Adrenal gland (tissue), 5 donors: ENCODE data around the gene RASSF10.

ENCODE experiments used
- POLR2A ChIP-seq, 2 donors: fragments of 450-650 bp; IDR thresholded peaks; one replicate each; pipeline ENCODE4 v1.6.1; 2017; ENCODE audit warnings: antibody characterized with exemption in 2 of 2, mild to moderate bottlenecking in 2 of 2, moderate library complexity in 1 of 2
- TF ChIP-seq, protein P1 (sequence below), 6 experiments: fragments of 450-650 bp in 4 of 6; fragments of 200-600 bp in 2 of 6; sonication (generic) in 1 of 6; IDR thresholded peaks; 1 replicate in 5 of 6; 2 replicates in 1 of 6; pipeline versions ENCODE4 v1.5.1 to v1.8.0; 2016 to 2021; ENCODE audit warnings: antibody characterized with exemption in 6 of 6, mild to moderate bottlenecking in 2 of 6, moderate library complexity in 1 of 6
- donor health status: DM: no; HTN: no; CAD: no.

DNA sequence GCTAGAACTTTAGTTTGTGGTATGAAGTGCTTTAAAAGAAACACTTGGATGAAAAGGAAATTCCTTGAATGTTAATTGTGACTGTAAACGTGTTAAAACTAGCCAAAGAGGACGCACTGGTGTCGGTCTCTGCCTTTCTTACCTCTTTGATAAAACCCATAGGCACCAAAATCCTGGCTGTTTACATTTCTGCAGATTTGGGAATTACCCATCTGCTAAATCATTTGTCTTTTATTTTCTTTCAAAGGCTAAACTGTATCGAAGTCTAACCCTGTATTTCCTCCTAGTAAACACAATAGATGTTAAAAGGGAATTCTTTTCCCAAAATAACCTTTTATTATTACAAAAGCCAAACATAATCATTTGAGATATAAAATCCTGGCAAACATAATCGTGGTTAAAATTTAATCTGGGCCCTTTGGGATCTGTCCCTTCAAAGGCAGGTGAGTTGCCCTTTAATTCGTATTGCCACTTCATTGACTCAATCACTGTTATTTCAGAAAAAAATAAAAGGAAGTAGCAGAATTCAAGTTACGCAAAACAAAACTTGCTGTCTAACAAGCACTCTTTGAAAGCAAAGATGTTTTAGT lies 2.4 kb downstream of the RASSF10 start:
- TF ChIP-seq, protein P1, sequence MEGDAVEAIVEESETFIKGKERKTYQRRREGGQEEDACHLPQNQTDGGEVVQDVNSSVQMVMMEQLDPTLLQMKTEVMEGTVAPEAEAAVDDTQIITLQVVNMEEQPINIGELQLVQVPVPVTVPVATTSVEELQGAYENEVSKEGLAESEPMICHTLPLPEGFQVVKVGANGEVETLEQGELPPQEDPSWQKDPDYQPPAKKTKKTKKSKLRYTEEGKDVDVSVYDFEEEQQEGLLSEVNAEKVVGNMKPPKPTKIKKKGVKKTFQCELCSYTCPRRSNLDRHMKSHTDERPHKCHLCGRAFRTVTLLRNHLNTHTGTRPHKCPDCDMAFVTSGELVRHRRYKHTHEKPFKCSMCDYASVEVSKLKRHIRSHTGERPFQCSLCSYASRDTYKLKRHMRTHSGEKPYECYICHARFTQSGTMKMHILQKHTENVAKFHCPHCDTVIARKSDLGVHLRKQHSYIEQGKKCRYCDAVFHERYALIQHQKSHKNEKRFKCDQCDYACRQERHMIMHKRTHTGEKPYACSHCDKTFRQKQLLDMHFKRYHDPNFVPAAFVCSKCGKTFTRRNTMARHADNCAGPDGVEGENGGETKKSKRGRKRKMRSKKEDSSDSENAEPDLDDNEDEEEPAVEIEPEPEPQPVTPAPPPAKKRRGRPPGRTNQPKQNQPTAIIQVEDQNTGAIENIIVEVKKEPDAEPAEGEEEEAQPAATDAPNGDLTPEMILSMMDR (IDR thresholded peaks at IDR 0.05) = no peak
- no peak for TF ChIP-seq POLR2A (IDR thresholded peaks at IDR 0.05)
